Measurements from ENCODE around the gene TNRC6B.
"Not testable (repeated sequence)": the region's sequence is repeated elsewhere in the genome, so short reads cannot be mapped to it uniquely, and the experiment has no call there.

TNRC6B gene

GRCh38 chr22:40181323-40181722 lies 3.6 kb downstream of the TNRC6B start:
- no peak for DNase-seq (ENCODE audit: low read depth, low spot score)

- no peak for DNase-seq (ENCODE audit: low read depth, low spot score)
These were observed 4.6 kb downstream of the TNRC6B start for GRCh38 chr22:40182231-40182835.

- no peak for DNase-seq (ENCODE audit: low read depth, low spot score)
These were observed 5.4 kb downstream of the TNRC6B start for GRCh38 chr22:40183029-40183581.

GRCh38 chr22:40183603-40184002 lies 5.9 kb downstream of the TNRC6B start:
- not testable (repeated sequence) for DNase-seq (ENCODE audit: low read depth, low spot score)

- no peak for DNase-seq (ENCODE audit: low read depth, low spot score)
These were observed 9.7 kb downstream of the TNRC6B start for GRCh38 chr22:40187389-40187788.

GRCh38 chr22:40189997-40190396 lies 12.3 kb downstream of the TNRC6B start:
- DNase-seq (ENCODE audit: low read depth, low spot score): no peak

- DNase-seq (ENCODE audit: low read depth, low spot score): no peak
These were observed 12.8 kb downstream of the TNRC6B start for GRCh38 chr22:40190501-40190900.

- DNase-seq (ENCODE audit: low read depth, low spot score): no peak
These were observed 16.0 kb downstream of the TNRC6B start for GRCh38 chr22:40193429-40194421.

- DNase-seq (ENCODE audit: low read depth, low spot score): no peak
These were observed 16.9 kb downstream of the TNRC6B start for GRCh38 chr22:40194656-40195055.

GRCh38 chr22:40196628-40197360 lies 19.1 kb downstream of the TNRC6B start:
- no peak for DNase-seq (ENCODE audit: low read depth, low spot score)

GRCh38 chr22:40197421-40197820 lies 19.7 kb downstream of the TNRC6B start:
- DNase-seq (ENCODE audit: low read depth, low spot score): not testable (repeated sequence)

- DNase-seq (ENCODE audit: low read depth, low spot score): no peak
These were observed 21.0 kb downstream of the TNRC6B start for GRCh38 chr22:40198733-40199132.

GRCh38 chr22:40199223-40199622 lies 21.5 kb downstream of the TNRC6B start:
- no peak for DNase-seq (ENCODE audit: low read depth, low spot score)

- no peak for DNase-seq (ENCODE audit: low read depth, low spot score)
These were observed 22.1 kb downstream of the TNRC6B start for GRCh38 chr22:40199852-40200251.

GRCh38 chr22:40200795-40201530 lies 23.2 kb downstream of the TNRC6B start:
- no peak for DNase-seq (ENCODE audit: low read depth, low spot score)

- no peak for DNase-seq (ENCODE audit: low read depth, low spot score)
These were observed 24.7 kb downstream of the TNRC6B start for GRCh38 chr22:40202225-40202944.

- DNase-seq (ENCODE audit: low read depth, low spot score): no peak
These were observed 25.8 kb downstream of the TNRC6B start for GRCh38 chr22:40203572-40203971.

- no peak for DNase-seq (ENCODE audit: low read depth, low spot score)
These were observed 26.8 kb downstream of the TNRC6B start for GRCh38 chr22:40204321-40205116.

- no peak for DNase-seq (ENCODE audit: low read depth, low spot score)
These were observed 28.8 kb downstream of the TNRC6B start for GRCh38 chr22:40206561-40206960.

GRCh38 chr22:40210818-40211217 lies 33.1 kb downstream of the TNRC6B start:
- no peak for DNase-seq (ENCODE audit: low read depth, low spot score)
